Pancreas (tissue), 10 donors: ENCODE results near the gene COL4A6. TPM values are rescaled to one million over a fixed set of nuclear protein-coding genes. Genes with fewer than 3 reads are reported as not detected.
A peak's percentile ranks its signal among the peaks of the same experiment; 100 is the strongest.

Experiments
- ATAC-seq, 4 donors: fragments of 200-7000 bp; cut with Tn5 transposase; one replicate each; pipeline versions ENCODE4 v1.8.0 to v1.9.1; 2020; ENCODE audit warnings: mild to moderate bottlenecking in 4 of 4, moderate library complexity in 4 of 4
- DNase-seq, 6 donors: peaks; one replicate each; pipeline ENCODE4 v3.0.0-alpha.2; 2020
- FAIRE-seq: peaks from 2 replicates; lab custom pipeline; 2012; peaks lifted over from hg19 to GRCh38; lab: Jason Lieb, UNC
- H3K27ac ChIP-seq, 4 donors: fragments of 200-600 bp; sonication (generic); 1 replicate in 3 of 4; 2 replicates in 1 of 4; pipeline versions ENCODE4 v1.5.0 to v1.8.0; 2020
- H3K27me3 ChIP-seq, 4 donors: fragments of 200-600 bp; one replicate each; pipeline ENCODE4 v1.8.0; 2021
- H3K36me3 ChIP-seq, 3 donors: fragments of 200-600 bp; sonication (generic) in 1 of 3; one replicate each; pipeline versions ENCODE4 v1.5.0 to v1.8.0; 2020 to 2021
- H3K4me1 ChIP-seq, 3 donors: fragments of 200-600 bp; one replicate each; pipeline ENCODE4 v1.8.0; 2021
- H3K4me3 ChIP-seq, 4 donors: fragments of 200-600 bp; sonication (generic) in 2 of 4; one replicate each; pipeline versions ENCODE4 v1.5.0 to v1.8.0; 2020 to 2021
- H3K9me3 ChIP-seq, 4 donors: fragments of 200-600 bp; one replicate each; pipeline ENCODE4 v1.8.0; 2021
- CTCF ChIP-seq, 4 donors: fragments of 200-600 bp; sonication (generic) in 3 of 4; IDR thresholded peaks; one replicate each; pipeline versions ENCODE4 v1.5.0 to v1.8.0; 2021; ENCODE audit warnings: antibody characterized with exemption in 4 of 4
- WGBS, 2 donors: extraction: QIAGEN DNeasy Blood & Tissue Kit; methylation state at CpG; one replicate each; pipeline ENCODE4 v1.1.7; 2013; 5-methylcytosine and 5-hydroxymethylcytosine counted together
- intact Hi-C, 3 donors: fragments of 100-400 bp; cut with DNase I; formaldehyde crosslinking; loops; one replicate each; pipeline versions ENCODE4 v1.11.1 to v1.14.2; 2022
- polyA plus RNA-seq, 2 donors: library from polyadenylated mRNA; stranded (reverse); fragments of 200-250 nt; gene quantifications; one replicate each; pipeline ENCODE4 v1.2.3, GENCODE V29; 2013
- total RNA-seq, 6 donors: library from RNA; stranded (reverse); fragmentation: NEBNext Ultra II Directional in 4 of 6; extraction: Animal tissue kit (Norgen Biotek cat#: 25700) in 4 of 6; gene quantifications; one replicate each; pipeline versions ENCODE4 v1.2.1 to v1.2.4, GENCODE V29; 2021 to 2023
- donor health status: healthy with polysubstance abuse.
- donor health status: DM: no; HTN: no; CAD: no; lungs with moderate emphysema.
- donor health status: DM: no; HTN: no; CAD: no.
- donor health status: control.
- donor health status: control.
- donor health status: Bipolar disorder and iron deficiency.
- donor health status: DM: yes; HTN: yes; CAD: no.
- donor health status: DM: no; HTN: no; CAD: no.
- donor health status: DM: no; HTN: no; CAD: no.
- donor health status: DM: yes; HTN: yes; CAD: no.

Gene COL4A6
- total and polyA plus RNA-seq, 8 donors, result 0.06 to 0.25 (median 0.10) TPM; not detected in 2

GRCh38 chrX:108275732-108276131 lies 162.5 kb downstream of the COL4A6 start:
- ATAC-seq, result no peak

GRCh38 chrX:108271397-108271787 lies 166.8 kb downstream of the COL4A6 start:
- Histone ChIP-seq H3K27ac (no peak overlapping the region), H3K36me3 (no peaks in the 10 kb centered on the region), H3K9me3 (no peaks in the 10 kb centered on the region), H3K4me1 (no peaks in the 10 kb centered on the region), H3K27me3 (peaks cover 0 to 4% (median 1%) of the 10 kb centered on the region in 4 donors), H3K4me3 (no peak overlapping the region)
- FAIRE-seq (no peak), DNase-seq (no peak), ATAC-seq (no peak)
- TF ChIP-seq CTCF (IDR thresholded peaks at IDR 0.05), result no peak
- intact Hi-C loops, result no loop called here
- WGBS, 2 donors, result 18 to 27% methylated on average over 2 of the region's 2 CpGs

More at GRCh38 chrX:108275732-108276131, 162.5 kb downstream of the COL4A6 start:
- no peak for FAIRE-seq
- intact Hi-C loops, result no loop called here
- TF ChIP-seq CTCF (IDR thresholded peaks at IDR 0.05), result no peak
- Histone ChIP-seq H3K27ac (no peak overlapping the region), H3K9me3 (no peaks in the 10 kb centered on the region), H3K4me3 (no peak overlapping the region), H3K27me3 (peaks cover 0 to 4% (median 0%) of the 10 kb centered on the region in 4 donors), H3K4me1 (no peaks in the 10 kb centered on the region), H3K36me3 (no peaks in the 10 kb centered on the region)
- no peak for DNase-seq
- 53 to 67% methylated on average over 4 of the region's 4 CpGs for WGBS, 2 donors

- no peak overlapping the region for H3K4me3 ChIP-seq
- no peak for TF ChIP-seq CTCF (IDR thresholded peaks at IDR 0.05)
- DNase-seq (no peak), ATAC-seq (no peak), FAIRE-seq (peak; percentile 80)
- WGBS, 2 donors, result 57 to 76% methylated on average over 6 of the region's 6 CpGs
- intact Hi-C loops, result no loop called here
- no peaks in the 10 kb centered on the region for H3K4me1 ChIP-seq
- H3K36me3 ChIP-seq, result no peaks in the 10 kb centered on the region
- H3K9me3 ChIP-seq, result no peaks in the 10 kb centered on the region
- H3K27me3 ChIP-seq, result peaks cover 0 to 4% (median 1%) of the 10 kb centered on the region in 4 donors
- no peak overlapping the region for H3K27ac ChIP-seq
Observed at GRCh38 chrX:108270739-108271396, 167.4 kb downstream of the COL4A6 start.

- no peaks in the 10 kb centered on the region for H3K9me3 ChIP-seq
- H3K4me1 ChIP-seq, result no peaks in the 10 kb centered on the region
- intact Hi-C loops, result no loop called here
- TF ChIP-seq CTCF (IDR thresholded peaks at IDR 0.05), result no peak
- no peaks in the 10 kb centered on the region for H3K36me3 ChIP-seq
- H3K4me3 ChIP-seq, result no peak overlapping the region
- DNase-seq (no peak), ATAC-seq (no peak), FAIRE-seq (no peak)
- WGBS, 2 donors, result 81 to 96% methylated on average over 1 of the region's 1 CpG
- H3K27ac ChIP-seq, result no peak overlapping the region
- H3K27me3 ChIP-seq, result peaks cover 0 to 4% (median 1%) of the 10 kb centered on the region in 4 donors
Observed at GRCh38 chrX:108270280-108270679, 167.9 kb downstream of the COL4A6 start.

GRCh38 chrX:108268434-108269080 lies 169.7 kb downstream of the COL4A6 start:
- DNase-seq (peak in 2 of 6 donors; percentile 24 to 26), FAIRE-seq (no peak), ATAC-seq (peak in 1 of 4 donors; percentile 72)
- whole genome bisulfite sequencing, 2 donors, result 50 to 65% methylated on average over 4 of the region's 4 CpGs
- intact Hi-C loops, result no loop called here
- Histone ChIP-seq H3K36me3 (no peaks in the 10 kb centered on the region), H3K9me3 (no peaks in the 10 kb centered on the region), H3K27ac (no peak overlapping the region), H3K4me1 (no peaks in the 10 kb centered on the region), H3K4me3 (no peak overlapping the region), H3K27me3 (peaks cover 0 to 3% (median 0%) of the 10 kb centered on the region in 4 donors)
- TF ChIP-seq CTCF (IDR thresholded peaks at IDR 0.05), result no peak
